IMR-90 (cell line): ENCODE measurements around the gene BICD1. TPM values are rescaled to one million over a fixed set of nuclear protein-coding genes. Genes with fewer than 3 reads are reported as not detected.
A peak's percentile ranks its signal among the peaks of the same experiment; 100 is the strongest.

ENCODE experiments used
- ATAC-seq: fragments of 200-7000 bp; cut with Tn5 transposase; 2 replicates; pipeline ENCODE4 v1.9.1; 2020; ENCODE audit warnings: low read depth, mild to moderate bottlenecking, moderate library complexity
- BruUV-seq: library from RNA; stranded (reverse); fragments of 400-500 nt; replicated peaks from 2 replicates; lab custom pipeline; 2021; lab: Mats Ljungman, UMichigan
- CTCF ChIA-PET: fragments of 300-600 bp; formaldehyde crosslinking; extraction: SDS; loops from one replicate; lab custom pipeline; 2021; ENCODE audit warnings: antibody characterized with exemption; lab: Yijun Ruan, JAX
- POLR2A ChIA-PET: fragments of 300-600 bp; sonication (Branson Sonifier 250); formaldehyde crosslinking; loops from one replicate; lab custom pipeline; 2022; ENCODE audit warnings: antibody characterized with exemption; ENCODE audit not compliant: unreplicated experiment; lab: Charles Lee
- DNase-seq: peaks from one replicate; pipeline ENCODE4 v3.0.0; 2013
- H2AFZ ChIP-seq: replicated peaks from 2 replicates; pipeline ENCODE3; 2013; ENCODE audit warnings: low read length, mild to moderate bottlenecking; ENCODE audit not compliant: poor library complexity
- H2AK5ac ChIP-seq: 2 replicates; pipeline ENCODE4 v1.6.1; 2013; ENCODE audit warnings: low read depth, low read length, inconsistent platforms
- H2AK9ac ChIP-seq: replicated peaks from 2 replicates; pipeline ENCODE3; 2013; ENCODE audit warnings: mild to moderate bottlenecking, low read depth, low read length, moderate library complexity; ENCODE audit not compliant: poor library complexity
- H2BK120ac ChIP-seq: 2 replicates; pipeline ENCODE4 v1.6.1; 2013; ENCODE audit warnings: low read depth, low read length, inconsistent platforms
- H2BK15ac ChIP-seq: 3 replicates; pipeline ENCODE4 v1.6.1; 2013; ENCODE audit warnings: low read depth, low read length, inconsistent platforms
- H2BK20ac ChIP-seq: 2 replicates; pipeline ENCODE4 v1.6.1; 2013; ENCODE audit warnings: low read depth, mild to moderate bottlenecking, inconsistent platforms, low read length, moderate library complexity
- H2BK5ac ChIP-seq: 2 replicates; pipeline ENCODE4 v1.6.1; 2013; ENCODE audit warnings: mild to moderate bottlenecking, low read depth, low read length, inconsistent platforms; ENCODE audit not compliant: poor library complexity, severe bottlenecking
- H3K14ac ChIP-seq: replicated peaks from 2 replicates; pipeline ENCODE4 v1.6.1; 2013; ENCODE audit warnings: low read depth, low read length, inconsistent platforms
- H3K18ac ChIP-seq: 2 replicates; pipeline ENCODE4 v1.6.1; 2013; ENCODE audit warnings: low read depth, low read length, control low read depth
- H3K23ac ChIP-seq: 2 replicates; pipeline ENCODE4 v1.6.1; 2013; ENCODE audit warnings: low read depth, low read length, inconsistent platforms
- H3K27ac ChIP-seq: 2 replicates; pipeline ENCODE4 v1.5.1; 2013; ENCODE audit warnings: mild to moderate bottlenecking, control low read depth, low read length; ENCODE audit not compliant: insufficient read depth
- H3K27me3 ChIP-seq: 2 replicates; pipeline ENCODE4 v1.6.1; 2013; ENCODE audit warnings: low read length; ENCODE audit not compliant: control insufficient read depth, insufficient read depth
- H3K36me3 ChIP-seq: 2 replicates; pipeline ENCODE4 v1.6.1; 2013; ENCODE audit warnings: low read length, mixed read lengths; ENCODE audit not compliant: control insufficient read depth, insufficient read depth
- H3K4ac ChIP-seq: 2 replicates; pipeline ENCODE4 v1.6.1; 2013; ENCODE audit warnings: low read depth, low read length, inconsistent platforms
- H3K4me1 ChIP-seq: 2 replicates; pipeline ENCODE4 v1.6.1; 2013; ENCODE audit warnings: low read length, mixed read lengths; ENCODE audit not compliant: control insufficient read depth, insufficient read depth
- H3K4me2 ChIP-seq: 2 replicates; pipeline ENCODE4 v1.6.1; 2013; ENCODE audit warnings: low read depth, mild to moderate bottlenecking, control low read depth, low read length, moderate library complexity
- H3K4me3 ChIP-seq: 2 replicates; pipeline ENCODE4 v1.5.1; 2013; ENCODE audit warnings: low read depth, mild to moderate bottlenecking, control low read depth, low read length, moderate library complexity; ENCODE audit not compliant: insufficient read depth
- H3K56ac ChIP-seq: 2 replicates; pipeline ENCODE4 v1.6.1; 2013; ENCODE audit warnings: low read length, inconsistent platforms; ENCODE audit not compliant: insufficient read depth; ENCODE audit errors: extremely low read depth
- H3K79me1 ChIP-seq, 2 experiments: 2 replicates each; pipeline ENCODE4 v1.6.1; 2013; ENCODE audit warnings: low read length in 2 of 2, inconsistent platforms in 1 of 2, low read depth in 1 of 2
- H3K9ac ChIP-seq: 2 replicates; pipeline ENCODE4 v1.6.1; 2013; ENCODE audit warnings: low read depth, low read length, control low read depth
- H3K9me1 ChIP-seq: 2 replicates; pipeline ENCODE4 v1.6.1; 2013; ENCODE audit warnings: low read length, inconsistent platforms; ENCODE audit not compliant: insufficient read depth
- H3K9me3 ChIP-seq: 2 replicates; pipeline ENCODE4 v1.6.1; 2013; ENCODE audit warnings: low read length; ENCODE audit not compliant: control insufficient read depth, insufficient read depth
- H4K20me1 ChIP-seq: 2 replicates; pipeline ENCODE4 v1.6.1; 2013; ENCODE audit warnings: low read length, inconsistent platforms; ENCODE audit not compliant: insufficient read depth
- H4K5ac ChIP-seq: 2 replicates; pipeline ENCODE4 v1.6.1; 2013; ENCODE audit warnings: mild to moderate bottlenecking, low read depth, low read length, control low read depth
- H4K8ac ChIP-seq, 2 experiments: 2 replicates each; pipeline ENCODE4 v1.6.1; 2013; ENCODE audit warnings: low read depth in 2 of 2, low read length in 2 of 2, control low read depth in 1 of 2, inconsistent platforms in 1 of 2
- H4K91ac ChIP-seq: 2 replicates; pipeline ENCODE4 v1.6.1; 2013; ENCODE audit warnings: low read depth, low read length, inconsistent platforms; ENCODE audit not compliant: insufficient read depth
- BHLHE40 ChIP-seq: fragments of 150-350 bp; IDR thresholded peaks from 2 replicates; pipeline ENCODE4 v1.6.1; 2016; ENCODE audit warnings: mild to moderate bottlenecking, low read depth, low read length
- MAFK ChIP-seq: IDR thresholded peaks from 2 replicates; pipeline ENCODE4 v1.6.1; 2012; ENCODE audit warnings: low read depth, low read length, improper control_type of control experiment
- POLR2A ChIP-seq: IDR thresholded peaks from 2 replicates; pipeline ENCODE4 v1.6.1; 2012; ENCODE audit warnings: mild to moderate bottlenecking, low read depth, low read length
- WGBS, 2 experiments: methylation state at CpG; one replicate each; pipeline versions ENCODE4 v1.1.5 to v1.1.7; 2013; ENCODE audit warnings: missing lambda C conversion rate in 2 of 2; ENCODE audit not compliant: insufficient read length in 1 of 2; ENCODE audit errors: extremely low coverage in 2 of 2; 5-methylcytosine and 5-hydroxymethylcytosine counted together
- dilution Hi-C: fragments of 300-500 bp; cut with HindIII; formaldehyde crosslinking; loops from one replicate; pipeline ENCODE4 v1.14.3; 2018; ENCODE audit warnings: low sequenced_read_pairs; ENCODE audit not compliant: unreplicated experiment
- in situ Hi-C: fragments of 300-500 bp; cut with MboI; formaldehyde crosslinking; loops from 3 replicates; pipeline ENCODE4 v1.14.3; 2019; ENCODE audit warnings: low sequenced_read_pairs, inconsistent platforms, mixed read lengths
- intact Hi-C: fragments of 100-400 bp; cut with micrococcal nuclease; formaldehyde crosslinking; loops from 2 replicates; pipeline ENCODE4 v1.10.0; 2022
- polyA plus RNA-seq, 3 experiments: library from polyadenylated mRNA; depleted of rRNA; stranded (reverse); fragments of >200 nt; gene quantifications; 2 replicates each; pipeline ENCODE4 v1.2.3, GENCODE V29; 2012; ENCODE audit warnings: low replicate concordance in 1 of 3
- total RNA-seq: library from RNA; depleted of rRNA; stranded (reverse); fragments of >200 nt; gene quantifications from 2 replicates; pipeline ENCODE4 v1.2.3, GENCODE V29; 2012

The BICD1 gene
- total and polyA plus RNA-seq, 2 of the 4 experiments (the other 2 are of a cell fraction) = 17.2 to 21.8 TPM

GRCh38 chr12:32120419-32120818 lies 13.8 kb downstream of the BICD1 start:
- ATAC-seq = no peak
- peak; percentile 40 for DNase-seq
- dilution Hi-C loops = no loop called here

More at GRCh38 chr12:32120419-32120818, 13.8 kb downstream of the BICD1 start:
- Histone ChIP-seq H4K8ac (no peak overlapping the region), H2BK120ac (no peak overlapping the region), H3K36me3 (no peaks in the 10 kb centered on the region), H4K20me1 (peaks cover 3% of the 10 kb centered on the region; the same call in 1 of the 2 replicates), H3K4me2 (peak overlapping the region; percentile 61; the same call in 1 of the 2 replicates), H2AK5ac (no peak overlapping the region), H2BK5ac (no peak overlapping the region), H3K14ac (0 out of 2 replicates have a peak overlapping the region, but pooled peaks have one; percentile 10), H2AFZ (no peak overlapping the region), H3K27ac (no peak overlapping the region), H3K4ac (no peak overlapping the region), H2BK20ac (no peak overlapping the region), H3K4me1 (peaks cover 21% of the 10 kb centered on the region), H3K56ac (no peak overlapping the region), H3K9ac (no peak overlapping the region), H2BK15ac (no peak overlapping the region), H4K91ac (no peak overlapping the region), H3K23ac (no peak overlapping the region), H3K4me3 (no peak overlapping the region), H3K9me3 (no peaks in the 10 kb centered on the region), H3K27me3 (no peaks in the 10 kb centered on the region), H3K9me1 (peaks cover 7% of the 10 kb centered on the region; the same call in 1 of the 2 replicates), H2AK9ac (no peak overlapping the region), H3K79me1 (peaks cover 20 to 63% of the 10 kb centered on the region in 2 experiments; a peak in 3 of 4 replicates), H3K18ac (no peak overlapping the region; the same call in 1 of the 2 replicates), H4K5ac (no peak overlapping the region; the same call in 1 of the 2 replicates)
- WGBS, 2 experiments = no CpG with 5 or more reads among the region's 2 CpGs
- in situ Hi-C loops (no loop called here), intact Hi-C loops (no loop called here)
- no peak for TF ChIP-seq POLR2A
- TF ChIP-seq BHLHE40 = no peak
- TF ChIP-seq MAFK = peak; percentile 78
- POLR2A ChIA-PET = no interaction called here
- CTCF ChIA-PET = interaction anchor here (0.6 to 1.6 kb wide), 3 partner anchors 11 to 172 kb away, joined by 3 to 9 read pairs (median 3); no protein-coding TSS in a partner anchor
- BruUV-seq = no TSS peak
